HG03342 (cell line): ENCODE data around the gene TRIAP1.

Source experiments
- ATAC-seq: cut with Tn5 transposase; IDR thresholded peaks from one replicate; pipeline ENCODE4 v1.9.1; 2021; ENCODE audit warnings: mild to moderate bottlenecking, moderate library complexity; ENCODE audit not compliant: unreplicated experiment

TRIAP1 gene

DNA sequence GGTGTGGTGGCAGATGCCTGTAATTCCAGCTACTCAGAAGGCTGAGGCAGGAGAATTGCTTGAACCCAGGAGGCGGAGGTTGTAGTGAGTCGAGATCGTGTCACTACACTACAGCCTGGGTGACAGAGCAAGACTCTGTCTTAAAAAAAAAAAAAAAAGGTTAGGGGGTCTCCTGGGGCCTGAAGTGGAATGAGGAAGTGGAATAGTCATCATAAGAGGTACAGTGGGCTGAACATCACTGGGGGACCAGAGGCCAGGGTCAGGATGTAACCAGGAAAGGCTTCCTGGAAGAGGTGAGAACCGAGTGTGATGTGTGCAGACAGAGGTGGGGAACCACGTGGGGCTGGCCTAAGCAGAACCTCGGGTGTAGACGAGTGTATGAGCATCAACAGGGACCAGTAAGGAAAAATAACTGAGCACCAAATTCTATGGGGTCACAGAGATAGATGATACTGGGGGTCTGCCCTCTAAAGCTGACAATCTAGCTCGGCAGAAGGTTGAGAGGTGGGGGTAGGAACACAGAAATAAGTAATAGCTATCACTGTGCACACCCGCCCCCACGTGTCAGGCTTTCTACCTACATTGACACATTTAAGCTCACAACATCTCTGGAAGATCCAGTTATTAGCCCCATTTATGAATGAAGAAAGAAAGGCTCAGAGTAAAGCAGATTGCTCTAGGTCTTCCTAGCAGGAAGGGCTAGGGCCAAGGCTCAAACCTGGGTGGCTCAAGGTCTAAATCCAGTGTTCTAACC lies 13.2 kb downstream of the TRIAP1 start:
- ATAC-seq, result no peak

DNA sequence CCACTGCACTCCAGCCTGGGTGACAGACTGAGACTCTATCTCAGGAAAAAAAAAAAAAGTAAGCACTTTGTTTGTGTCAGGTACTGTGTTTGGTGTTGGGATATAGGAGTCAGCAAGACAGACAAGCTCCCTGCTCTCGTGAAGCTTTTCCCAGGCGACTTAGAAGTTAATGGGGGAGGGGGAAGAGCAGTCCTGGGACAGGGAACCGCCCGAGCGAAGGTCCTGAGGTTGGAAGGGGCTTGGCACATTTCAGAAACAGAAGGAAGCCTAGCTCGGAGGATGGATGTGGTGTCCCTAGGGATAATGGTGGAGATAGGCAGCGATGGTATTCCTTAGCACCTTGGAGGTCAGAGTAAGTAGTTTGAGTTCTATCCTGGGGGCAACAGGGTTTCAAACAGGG lies 16.8 kb downstream of the TRIAP1 start:
- ATAC-seq, result no peak

DNA sequence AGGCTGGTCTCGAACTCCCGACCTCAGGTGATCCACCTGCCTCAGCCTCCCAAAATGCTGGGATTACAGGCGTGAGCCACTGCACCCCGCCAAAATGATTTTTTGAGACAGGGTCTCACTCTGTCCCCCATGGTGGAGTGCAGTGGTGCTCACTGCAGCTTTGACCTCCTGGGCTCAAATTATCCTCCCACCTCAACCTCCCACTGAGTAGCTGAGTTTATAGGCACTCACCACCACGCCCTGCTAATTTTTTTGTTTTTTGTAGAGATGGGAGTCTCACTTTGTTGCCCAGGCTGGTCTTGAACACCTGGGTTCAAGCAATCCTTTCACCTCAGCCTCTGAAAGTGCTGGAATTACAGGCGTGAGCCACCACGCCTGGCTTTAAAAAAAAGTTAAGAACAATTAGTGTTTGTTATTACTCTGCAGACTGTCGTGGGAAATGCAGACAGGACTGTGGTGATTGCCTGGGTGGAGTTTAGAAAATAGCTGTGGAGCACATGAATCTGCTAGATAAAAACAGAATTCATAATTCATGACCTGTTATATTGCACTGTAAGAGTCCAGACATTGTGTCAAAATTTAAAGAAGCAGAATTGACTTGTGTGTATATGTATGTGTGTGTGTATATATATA lies 17.5 kb downstream of the TRIAP1 start:
- ATAC-seq, result no peak

DNA sequence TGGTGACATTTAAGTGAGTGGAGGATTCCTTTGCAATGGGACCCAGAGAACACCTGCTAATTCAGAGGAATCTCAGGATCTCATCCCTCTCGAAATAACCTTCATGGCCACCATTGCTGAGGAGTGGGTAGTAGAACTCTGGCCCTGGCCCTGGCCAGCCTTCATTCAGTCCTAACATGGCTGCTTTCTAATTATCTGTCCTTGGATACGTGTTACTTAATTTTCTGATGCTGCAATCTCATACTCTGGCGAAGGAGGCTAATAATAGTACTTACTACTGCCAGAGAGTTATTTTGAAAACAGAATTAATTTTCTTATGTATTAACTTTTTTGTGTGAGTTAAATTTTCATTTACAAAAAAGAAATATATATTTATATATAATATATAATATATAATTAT lies 20.4 kb downstream of the TRIAP1 start:
- ATAC-seq, result no peak

DNA sequence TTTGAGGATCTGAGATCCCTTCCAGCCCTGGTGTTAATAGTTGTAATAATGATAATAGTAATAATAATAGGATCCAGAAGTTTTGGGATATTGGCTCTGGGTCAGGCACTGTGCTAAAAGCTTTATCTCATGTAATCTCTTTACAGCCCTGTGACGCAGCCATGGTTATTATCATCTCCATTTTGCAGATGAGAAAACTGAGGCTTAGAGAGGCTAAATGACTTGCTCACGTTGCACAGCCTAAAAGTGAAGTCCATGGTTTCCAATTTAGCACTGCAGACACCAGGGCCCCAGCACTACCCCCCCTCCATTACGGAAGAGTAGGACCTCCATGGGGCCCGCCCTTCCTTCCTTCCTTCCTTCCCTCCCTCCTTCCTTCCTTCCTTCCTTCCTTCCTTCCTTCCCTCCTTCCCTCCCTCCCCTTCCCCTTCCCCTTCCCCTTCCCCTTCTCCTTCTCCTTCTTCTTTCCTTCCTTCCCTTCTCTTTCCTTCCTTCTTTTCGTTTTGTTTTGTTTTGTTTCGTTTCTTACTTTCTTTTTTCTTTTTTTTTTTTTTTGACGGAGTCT lies 23.2 kb downstream of the TRIAP1 start:
- ATAC-seq, result no peak

DNA sequence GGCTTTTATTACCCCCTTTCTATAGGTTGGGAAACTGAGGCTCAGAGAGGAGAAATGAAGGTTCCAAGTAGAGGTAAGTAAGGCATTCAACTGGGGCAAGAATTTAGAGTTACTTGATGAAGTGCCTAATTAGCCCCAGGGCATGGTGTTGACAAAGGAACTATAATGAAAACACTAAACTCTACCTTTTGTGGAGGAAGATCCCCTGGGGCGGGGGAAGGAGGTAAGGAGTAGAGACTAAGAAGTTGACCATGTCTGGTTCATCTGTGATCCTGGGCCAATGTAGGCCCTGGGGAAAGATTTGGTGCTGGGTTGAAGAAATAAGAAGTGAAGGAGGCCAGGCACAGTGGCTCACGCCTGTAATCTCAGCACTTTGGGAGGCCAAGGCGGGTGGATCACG lies 24.5 kb downstream of the TRIAP1 start:
- ATAC-seq, result no peak

DNA sequence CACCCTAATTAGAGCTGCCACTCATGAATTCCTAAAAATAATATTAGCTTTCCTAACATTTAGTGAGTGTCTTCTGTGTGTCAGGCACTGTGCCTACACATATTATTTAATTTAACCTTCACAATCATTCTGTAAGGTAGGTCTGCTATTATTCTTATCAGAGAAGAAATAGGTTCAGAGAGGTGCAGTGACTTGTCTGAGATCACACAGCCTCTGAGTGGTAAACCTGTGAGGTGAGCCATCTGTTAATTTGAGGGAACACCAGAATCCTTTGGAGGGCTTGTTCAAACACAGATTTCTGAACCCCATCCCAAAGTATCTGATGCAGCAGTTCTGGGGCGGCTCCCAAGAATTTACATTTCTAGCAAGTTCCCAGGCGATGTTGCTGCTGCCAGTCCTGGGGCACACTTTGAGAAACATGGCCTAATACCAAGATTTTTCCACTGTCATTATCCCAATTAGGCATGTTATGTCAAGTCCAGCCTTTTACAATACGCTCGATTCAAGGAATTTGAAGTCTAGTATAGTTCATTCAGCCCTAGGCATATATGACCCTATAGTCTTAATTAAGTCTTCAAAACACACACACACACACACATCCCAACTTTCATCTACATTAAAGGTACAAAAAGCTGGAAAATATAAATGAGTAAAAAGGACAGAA lies 28.1 kb downstream of the TRIAP1 start:
- ATAC-seq, result no peak

DNA sequence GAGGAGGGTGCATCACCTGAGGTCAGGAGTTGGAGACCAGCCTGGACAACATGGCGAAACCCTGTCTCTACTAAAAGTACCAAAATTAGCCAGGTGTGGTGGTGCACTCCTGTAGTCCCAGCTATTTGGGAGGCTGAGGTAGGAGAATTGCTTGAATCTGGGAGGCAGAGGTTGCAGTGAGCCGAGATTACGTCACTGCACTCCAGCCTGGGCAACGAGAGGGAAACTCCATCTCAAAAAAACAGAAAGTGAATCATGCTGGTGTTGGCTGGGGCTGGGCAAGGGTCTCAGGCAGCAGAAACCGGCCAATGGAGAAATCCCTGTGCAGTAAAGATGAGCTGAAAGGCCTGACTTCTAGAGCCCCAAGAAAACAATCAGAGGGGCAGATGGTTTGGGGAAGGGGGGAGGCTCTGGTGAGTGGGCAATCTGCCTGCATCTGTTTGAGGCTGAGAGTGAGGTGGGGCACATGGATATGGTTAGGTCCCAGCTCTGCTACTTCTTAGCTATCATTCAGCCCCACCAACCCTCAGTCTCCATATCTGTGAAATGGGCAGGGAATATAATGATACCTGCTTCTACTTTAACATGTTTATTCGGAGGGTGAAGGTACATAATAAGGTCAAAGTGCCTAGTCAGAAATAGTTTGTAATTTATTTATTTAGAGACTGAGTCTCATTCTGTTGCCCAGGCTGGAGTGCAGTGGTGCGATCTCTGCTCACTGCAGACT lies 29.5 kb downstream of the TRIAP1 start:
- ATAC-seq, result no peak

DNA sequence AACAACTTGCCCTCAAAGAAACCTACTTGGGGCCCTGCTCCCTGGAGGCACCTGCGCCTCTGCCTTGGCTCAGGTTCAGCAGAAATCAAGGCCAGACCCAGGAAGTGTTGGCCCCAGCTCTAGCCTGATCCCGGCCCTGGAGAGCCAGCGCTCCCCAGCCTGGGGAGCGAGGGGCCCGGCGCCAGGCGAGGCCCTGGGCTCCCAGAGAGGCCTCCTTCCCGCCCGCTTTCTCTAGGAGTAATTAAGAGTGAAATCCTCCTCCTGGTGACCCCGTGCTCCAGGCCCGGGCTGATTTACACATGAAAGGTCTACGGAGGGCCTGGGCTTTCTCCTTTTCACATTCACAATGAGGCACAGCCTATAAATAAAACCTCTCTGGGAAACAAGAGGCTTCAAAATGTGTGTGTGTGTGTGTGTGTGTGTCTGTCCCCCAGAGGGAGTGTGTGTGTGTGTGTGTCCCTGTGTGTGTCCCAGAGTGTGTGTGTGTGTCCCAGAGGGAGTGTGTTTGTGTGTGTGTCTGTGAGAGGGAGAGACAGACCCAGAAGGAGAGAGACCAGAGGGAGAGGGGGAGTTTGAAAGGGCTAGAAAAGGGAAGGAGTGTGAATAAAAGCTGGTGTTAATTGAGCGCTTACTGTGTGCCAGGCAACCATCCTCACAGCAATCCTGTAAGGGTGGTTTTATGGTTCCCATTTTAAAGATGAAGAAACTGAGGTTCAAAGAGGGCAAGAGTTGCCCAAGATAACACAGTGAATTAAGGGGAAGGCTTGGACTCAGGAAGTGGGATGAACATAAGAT lies 32.1 kb downstream of the TRIAP1 start:
- no peak for ATAC-seq

DNA sequence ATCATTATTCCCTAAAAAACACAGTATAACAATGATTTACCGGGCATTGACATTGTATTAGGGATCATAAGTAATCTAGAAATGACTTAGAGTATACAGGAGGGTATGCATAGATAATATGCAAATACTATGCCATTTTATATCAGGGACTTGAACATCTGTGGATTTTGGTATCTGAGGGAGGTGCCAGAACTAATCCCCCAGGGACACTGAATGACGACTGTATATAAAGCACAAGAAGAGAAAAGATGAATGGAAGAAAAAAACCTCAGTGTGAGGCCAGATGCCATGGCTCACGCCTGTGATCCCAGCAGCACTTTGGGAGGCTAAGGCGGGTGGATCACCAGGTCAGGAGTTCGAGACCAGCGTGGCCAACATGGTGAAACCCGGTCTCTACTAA lies 33.8 kb downstream of the TRIAP1 start:
- ATAC-seq, result no peak

DNA sequence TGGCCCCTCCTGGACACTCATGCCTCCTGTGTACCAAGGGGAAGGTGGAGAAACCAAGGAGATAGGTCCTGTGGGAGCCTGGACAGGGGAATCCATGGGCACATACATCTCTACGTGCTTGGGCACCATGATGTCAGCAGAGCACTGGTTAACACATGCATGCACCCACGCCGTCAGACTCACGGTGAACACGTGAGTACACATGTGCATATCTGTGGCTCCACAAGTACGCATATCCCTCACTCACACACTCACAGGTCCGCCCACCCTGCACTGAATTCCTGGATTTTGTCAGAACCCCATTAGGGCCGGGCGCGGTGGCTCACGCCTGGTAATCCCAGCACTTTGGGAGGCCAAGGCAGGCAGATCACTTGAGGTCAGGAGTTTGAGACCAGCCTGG lies 37.4 kb downstream of the TRIAP1 start:
- no peak for ATAC-seq

DNA sequence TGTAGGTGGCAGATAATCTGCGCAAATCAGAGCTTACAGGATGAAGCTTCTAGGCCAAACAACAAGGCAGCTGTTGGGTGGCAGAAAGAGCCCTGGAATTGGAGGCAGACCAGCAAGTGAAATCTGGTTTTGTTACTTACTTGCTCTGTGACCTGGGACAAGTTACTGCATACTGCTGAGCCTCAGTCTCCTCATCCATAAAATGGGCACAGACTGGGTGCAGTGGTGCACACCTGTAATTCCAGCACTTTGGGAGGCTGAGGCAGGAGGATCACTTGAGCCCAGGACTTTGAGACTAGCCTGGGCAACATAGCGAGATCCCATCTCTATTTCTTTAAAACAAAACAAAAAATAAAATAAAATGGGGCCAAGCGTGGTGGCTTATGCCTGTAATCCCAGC lies 39.6 kb downstream of the TRIAP1 start:
- no peak for ATAC-seq

DNA sequence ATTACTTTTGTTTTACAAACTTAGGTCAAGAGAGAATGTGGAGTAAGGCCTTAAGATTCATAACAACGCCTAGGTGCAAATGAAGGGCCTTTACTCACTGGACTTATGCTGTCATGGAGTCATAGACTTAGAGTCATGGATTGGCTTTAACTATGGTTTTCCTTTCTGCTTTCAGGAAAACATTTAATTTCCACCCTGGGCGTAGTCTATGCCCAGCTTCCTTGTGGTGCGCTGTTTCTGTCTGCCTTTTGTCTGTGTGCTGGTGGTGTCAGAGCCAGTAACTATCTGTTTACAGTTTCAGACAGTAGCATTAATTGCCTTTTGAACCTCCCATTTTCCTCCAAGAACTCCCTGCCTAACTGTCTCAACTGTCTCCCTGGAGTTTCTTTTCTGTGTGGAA lies 40.1 kb downstream of the TRIAP1 start:
- ATAC-seq, result no peak

DNA sequence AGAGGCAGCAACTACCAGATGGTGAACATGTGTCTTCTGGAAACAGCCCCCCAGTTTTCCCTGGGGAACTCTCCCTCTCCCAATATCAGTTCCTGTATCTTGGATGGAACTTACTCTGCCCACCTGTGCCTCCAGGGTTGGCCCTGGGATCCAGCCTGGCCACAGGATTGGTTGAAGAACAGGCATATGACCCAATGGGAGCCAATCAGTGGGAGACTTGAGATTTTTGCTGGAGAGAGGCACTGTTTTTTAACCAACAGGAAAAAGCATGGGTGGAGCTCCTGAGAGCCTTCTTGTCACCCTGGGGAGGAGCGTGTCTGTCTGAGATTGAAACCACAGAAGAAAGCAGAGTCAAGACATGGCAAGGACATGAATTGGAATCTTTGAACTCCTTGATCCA lies 41.9 kb downstream of the TRIAP1 start:
- ATAC-seq, result no peak

DNA sequence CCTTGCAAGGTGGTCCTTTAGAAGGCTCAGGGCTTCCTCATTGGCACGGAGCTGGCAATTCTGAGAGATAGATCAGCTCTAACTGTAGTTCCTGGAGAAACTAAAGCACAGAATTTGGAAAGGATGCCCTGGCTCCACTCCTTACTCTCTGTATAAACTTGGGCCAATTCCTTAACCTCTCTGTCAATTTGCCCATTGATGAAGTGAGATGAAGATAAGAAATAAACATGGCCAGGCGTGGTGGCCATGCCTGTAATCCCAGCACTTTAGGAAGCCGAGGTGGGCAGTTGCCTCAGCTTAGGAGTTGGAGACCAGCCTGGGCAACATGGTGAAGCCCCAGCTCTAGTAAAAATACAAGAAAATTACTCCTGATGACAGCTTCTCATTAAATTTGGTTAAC lies 42.3 kb downstream of the TRIAP1 start:
- no peak for ATAC-seq

DNA sequence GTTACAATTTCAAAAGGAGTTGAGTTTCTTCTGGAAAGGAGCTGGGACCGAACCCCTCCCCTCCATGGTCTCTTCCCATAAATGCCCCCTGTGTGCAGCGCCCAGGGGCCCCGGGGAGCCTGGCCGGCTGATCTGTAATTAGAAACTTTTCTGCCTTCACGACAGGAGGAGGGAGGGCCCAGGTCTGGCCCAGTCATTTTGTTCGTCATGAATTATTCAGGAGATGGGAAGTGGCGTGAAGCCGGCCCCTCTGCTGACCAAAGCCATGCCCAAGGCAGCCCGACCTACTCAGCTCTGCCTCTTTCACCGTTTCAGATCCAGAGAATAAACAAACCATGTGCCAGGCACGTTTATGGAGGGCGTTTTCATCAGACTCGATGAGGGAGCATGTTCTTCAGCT lies 44.0 kb downstream of the TRIAP1 start:
- no peak for ATAC-seq

DNA sequence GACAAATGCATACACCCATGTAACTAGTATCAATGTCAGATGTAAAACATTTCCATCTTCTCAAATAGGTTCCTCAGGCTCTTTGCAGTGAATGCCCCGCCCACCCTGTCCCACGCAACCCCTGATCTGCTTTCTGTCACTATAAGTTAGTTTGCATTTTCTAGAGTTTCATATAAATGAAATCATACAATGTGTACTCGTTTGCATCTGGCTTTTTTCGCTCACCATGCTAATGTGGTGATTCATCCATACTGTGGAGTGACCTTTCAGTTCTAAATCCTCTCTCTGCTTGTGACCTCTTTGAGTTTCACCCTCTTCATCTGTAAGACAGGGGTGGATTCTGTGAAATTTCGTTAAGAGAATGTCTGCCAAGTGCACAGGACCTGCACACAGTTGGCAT lies 46.7 kb downstream of the TRIAP1 start:
- no peak for ATAC-seq

DNA sequence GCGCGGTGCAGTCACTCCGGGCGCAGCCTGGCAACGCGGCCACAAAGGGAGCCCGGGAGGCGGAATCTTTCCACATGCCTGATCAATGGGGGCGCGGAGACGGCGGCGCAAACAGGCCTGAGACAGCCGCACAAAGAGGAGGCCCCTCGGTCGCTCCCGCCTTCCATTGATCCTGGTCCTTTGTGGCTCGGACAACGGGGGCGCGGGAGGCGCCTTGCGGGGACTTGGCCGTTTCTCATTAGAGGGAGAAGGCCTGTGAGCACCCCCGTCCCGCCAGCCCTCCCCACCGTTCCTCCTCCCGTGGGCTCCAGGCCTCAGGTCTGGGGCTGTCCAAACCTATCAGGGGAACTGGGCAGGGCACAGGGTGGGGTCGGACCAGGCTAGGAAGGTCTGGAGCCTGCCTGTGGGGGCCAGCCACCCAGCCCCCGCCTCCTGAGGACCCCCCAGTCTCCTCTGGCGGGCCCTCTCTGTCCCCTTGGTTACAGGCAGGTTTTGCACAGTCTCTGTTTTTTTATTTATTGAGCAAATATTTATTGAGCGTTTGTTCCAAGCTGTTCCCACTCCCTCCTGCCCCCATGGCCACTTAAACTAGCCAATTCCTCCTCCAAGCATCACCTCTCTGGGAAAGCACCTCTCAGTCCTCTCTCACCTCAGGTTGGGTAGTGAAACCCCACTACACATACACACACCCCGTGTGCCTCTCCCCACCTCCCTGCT lies 48.2 kb downstream of the TRIAP1 start:
- ATAC-seq, result no peak

DNA sequence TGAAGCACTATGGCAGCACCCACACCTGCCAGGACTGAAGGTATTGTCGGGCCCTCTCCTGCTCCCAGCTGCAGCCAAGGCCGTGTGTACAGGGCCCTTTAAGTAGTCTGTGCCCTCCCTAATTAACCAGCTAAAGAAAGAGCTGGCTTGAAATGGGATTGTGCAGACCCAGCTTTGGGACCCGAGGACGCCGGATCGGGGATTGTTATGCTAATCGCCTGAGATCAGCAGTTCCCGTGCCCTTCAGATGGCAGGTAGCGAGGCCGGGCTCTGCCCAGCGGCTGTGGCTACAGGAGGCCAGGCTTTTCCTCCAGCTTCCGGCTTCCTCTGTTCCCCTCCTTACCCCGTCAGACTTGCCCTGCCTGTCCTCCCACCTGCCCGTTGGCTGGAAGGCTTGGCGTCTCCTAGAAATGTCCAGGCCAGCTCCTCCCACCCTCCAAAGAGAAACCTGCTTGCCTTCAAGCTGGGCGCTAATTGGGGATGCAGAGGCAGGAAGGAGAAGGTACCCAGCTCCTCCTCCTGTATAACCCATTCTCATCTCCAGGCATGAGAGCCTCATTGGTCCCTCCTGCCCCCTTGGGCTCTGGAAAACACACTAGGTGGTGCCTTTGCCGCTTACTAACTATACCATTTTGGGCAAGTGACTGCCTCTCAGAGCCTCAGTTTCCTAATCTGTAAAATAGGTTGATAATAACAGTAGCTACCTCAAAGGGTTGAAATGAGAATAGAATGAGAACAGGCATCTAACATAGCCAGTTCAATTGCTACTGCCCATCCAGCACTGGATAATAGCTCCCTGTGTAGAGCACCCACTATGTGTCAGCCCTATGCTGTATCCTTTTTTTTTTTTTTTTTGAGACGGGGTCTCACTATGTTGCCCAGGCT lies 51.5 kb downstream of the TRIAP1 start:
- no peak for ATAC-seq
